Trophoblast cell (in vitro differentiated cells and primary cell): ENCODE measurements around the gene KCNB1.

Experiments used
- DNase-seq, 2 donors: peaks; one replicate each; pipeline ENCODE4 v3.0.0-alpha.2; 2016
- H2AFZ ChIP-seq: 2 replicates; pipeline ENCODE4 v1.6.1; 2013; ENCODE audit warnings: low read length, moderate library complexity, mild to moderate bottlenecking; ENCODE audit not compliant: insufficient read depth, poor library complexity
- H2AK5ac ChIP-seq: 2 replicates; pipeline ENCODE4 v1.6.1; 2013; ENCODE audit warnings: mild to moderate bottlenecking, low read length
- H2BK120ac ChIP-seq: 2 replicates; pipeline ENCODE4 v1.6.1; 2013; ENCODE audit warnings: low read length, mild to moderate bottlenecking, moderate library complexity; ENCODE audit not compliant: insufficient read depth, poor library complexity
- H2BK12ac ChIP-seq: 2 replicates; pipeline ENCODE4 v1.6.1; 2013; ENCODE audit warnings: mild to moderate bottlenecking, low read length, moderate library complexity
- H2BK5ac ChIP-seq: 2 replicates; pipeline ENCODE4 v1.6.1; 2013; ENCODE audit warnings: low read length, low read depth, moderate library complexity, mild to moderate bottlenecking; ENCODE audit not compliant: poor library complexity
- H3K14ac ChIP-seq: 2 replicates; pipeline ENCODE4 v1.6.1; 2013; ENCODE audit warnings: mild to moderate bottlenecking, low read length
- H3K18ac ChIP-seq: 2 replicates; pipeline ENCODE4 v1.6.1; 2013; ENCODE audit warnings: mild to moderate bottlenecking, low read length
- H3K23ac ChIP-seq: 2 replicates; pipeline ENCODE4 v1.6.1; 2013; ENCODE audit warnings: low read length
- H3K27ac ChIP-seq: 2 replicates; pipeline ENCODE4 v1.5.1; 2013; ENCODE audit warnings: low read depth, mild to moderate bottlenecking, inconsistent platforms, low read length, moderate library complexity
- H3K27me3 ChIP-seq: 2 replicates; pipeline ENCODE4 v1.6.1; 2013; ENCODE audit warnings: inconsistent platforms, mild to moderate bottlenecking, low read length, moderate library complexity; ENCODE audit not compliant: insufficient read depth
- H3K36me3 ChIP-seq, 2 experiments: 1 replicate in 1 of 2; 2 replicates in 1 of 2; pipeline ENCODE4 v1.6.1; 2013; ENCODE audit warnings: low read length in 2 of 2, mild to moderate bottlenecking in 2 of 2, moderate library complexity in 1 of 2; ENCODE audit not compliant: insufficient read depth in 2 of 2, control insufficient read depth in 1 of 2
- H3K4ac ChIP-seq: 2 replicates; pipeline ENCODE4 v1.6.1; 2013; ENCODE audit warnings: low read depth, mild to moderate bottlenecking, low read length, moderate library complexity
- H3K4me1 ChIP-seq, 2 experiments: 1 replicate in 1 of 2; 2 replicates in 1 of 2; pipeline ENCODE4 v1.6.1; 2013; ENCODE audit warnings: low read length in 2 of 2, mild to moderate bottlenecking in 2 of 2, moderate library complexity in 1 of 2; ENCODE audit not compliant: insufficient read depth in 2 of 2, control insufficient read depth in 1 of 2
- H3K4me2 ChIP-seq: 2 replicates; pipeline ENCODE4 v1.6.1; 2013; ENCODE audit warnings: inconsistent platforms, mild to moderate bottlenecking, low read length, moderate library complexity
- H3K4me3 ChIP-seq: 2 replicates; pipeline ENCODE4 v1.5.1; 2013; ENCODE audit warnings: mild to moderate bottlenecking, low read depth, low read length, inconsistent platforms
- H3K79me1 ChIP-seq: one replicate; pipeline ENCODE4 v1.6.1; 2013; ENCODE audit warnings: low read length
- H3K79me2 ChIP-seq: 2 replicates; pipeline ENCODE4 v1.6.1; 2013; ENCODE audit warnings: low read length, mild to moderate bottlenecking; ENCODE audit not compliant: control insufficient read depth, insufficient read depth, poor library complexity
- H3K9ac ChIP-seq: 2 replicates; pipeline ENCODE4 v1.6.1; 2013; ENCODE audit warnings: mild to moderate bottlenecking, low read length
- H3K9me3 ChIP-seq: 2 replicates; pipeline ENCODE4 v1.6.1; 2013; ENCODE audit warnings: low read depth, mild to moderate bottlenecking, control low read depth, inconsistent platforms, low read length; ENCODE audit not compliant: insufficient read depth
- H4K12ac ChIP-seq: 2 replicates; pipeline ENCODE4 v1.6.1; 2013; ENCODE audit warnings: low read depth, mild to moderate bottlenecking, low read length, moderate library complexity
- H4K8ac ChIP-seq: 2 replicates; pipeline ENCODE4 v1.6.1; 2013; ENCODE audit warnings: low read depth, mild to moderate bottlenecking, low read length, moderate library complexity
- H4K91ac ChIP-seq: one replicate; pipeline ENCODE4 v1.6.1; 2013; ENCODE audit warnings: low read depth, mild to moderate bottlenecking, low read length, moderate library complexity
- WGBS: extraction: QIAGEN DNeasy Blood & Tissue Kit; methylation state at CpG from one replicate; pipeline ENCODE4 v1.1.7; 2013; ENCODE audit warnings: missing lambda C conversion rate; ENCODE audit not compliant: insufficient read length, insufficient coverage; ENCODE audit errors: extremely low coverage; 5-methylcytosine and 5-hydroxymethylcytosine counted together

Gene KCNB1

DNA sequence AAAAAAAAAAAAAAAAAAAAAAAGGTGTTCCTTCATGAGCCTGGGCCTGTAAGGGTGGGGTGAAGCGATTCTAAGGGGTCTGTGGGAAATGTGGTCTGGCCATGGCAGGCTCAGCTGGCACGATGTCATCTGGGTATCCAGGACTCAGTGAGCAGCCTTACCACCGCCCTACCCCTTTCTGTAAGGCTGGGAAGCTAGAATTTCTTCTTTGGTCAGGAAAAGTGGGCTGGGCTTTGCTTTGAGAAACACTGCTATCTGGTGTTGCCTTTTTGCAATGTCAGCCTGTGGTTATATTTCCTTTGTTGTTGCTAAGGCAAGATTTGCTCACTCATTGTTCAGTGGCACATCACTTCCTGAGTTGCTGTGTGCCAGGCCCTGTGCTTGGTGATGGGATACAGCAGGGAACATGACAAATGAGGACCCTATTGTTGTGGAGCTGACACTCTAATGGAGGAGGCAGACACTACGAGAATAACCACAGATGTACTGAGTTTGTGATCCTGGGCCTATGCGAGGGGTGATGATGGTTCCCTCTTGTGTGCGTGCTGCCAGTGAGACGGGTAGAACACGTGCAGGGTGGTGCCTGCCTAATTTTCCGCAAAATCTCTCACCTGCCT lies 158.7 kb downstream of the KCNB1 start:
- no peak overlapping the region for H3K23ac ChIP-seq
- no peaks in the 10 kb centered on the region for H3K79me1 ChIP-seq
- H3K36me3 ChIP-seq, result no peaks in the 10 kb centered on the region
- H2BK5ac ChIP-seq, result no peak overlapping the region
- no peak overlapping the region for H3K4me2 ChIP-seq
- no peak overlapping the region for H3K4me3 ChIP-seq
- H3K79me2 ChIP-seq, result no peaks in the 10 kb centered on the region
- no peak overlapping the region for H3K9ac ChIP-seq
- H2BK12ac ChIP-seq, result no peak overlapping the region
- H3K4me1 ChIP-seq, result peaks cover 0 to 1% of the 10 kb centered on the region in 2 experiments
- no peak overlapping the region for H2AK5ac ChIP-seq
- H3K27ac ChIP-seq, result no peak overlapping the region
- no peaks in the 10 kb centered on the region for H3K9me3 ChIP-seq
- H2BK120ac ChIP-seq, result no peak overlapping the region
- no peak overlapping the region for H3K14ac ChIP-seq
- no peak overlapping the region for H2AFZ ChIP-seq
- H3K27me3 ChIP-seq, result peaks cover 11% of the 10 kb centered on the region
- no peak overlapping the region for H4K12ac ChIP-seq
- no peak overlapping the region for H4K91ac ChIP-seq
- H3K18ac ChIP-seq, result no peak overlapping the region
- H3K4ac ChIP-seq, result no peak overlapping the region
- no peak overlapping the region for H4K8ac ChIP-seq
- no CpG with 5 or more reads among the region's 9 CpGs for WGBS
- peak in 1 of 2 donors; percentile 38 for DNase-seq

DNA sequence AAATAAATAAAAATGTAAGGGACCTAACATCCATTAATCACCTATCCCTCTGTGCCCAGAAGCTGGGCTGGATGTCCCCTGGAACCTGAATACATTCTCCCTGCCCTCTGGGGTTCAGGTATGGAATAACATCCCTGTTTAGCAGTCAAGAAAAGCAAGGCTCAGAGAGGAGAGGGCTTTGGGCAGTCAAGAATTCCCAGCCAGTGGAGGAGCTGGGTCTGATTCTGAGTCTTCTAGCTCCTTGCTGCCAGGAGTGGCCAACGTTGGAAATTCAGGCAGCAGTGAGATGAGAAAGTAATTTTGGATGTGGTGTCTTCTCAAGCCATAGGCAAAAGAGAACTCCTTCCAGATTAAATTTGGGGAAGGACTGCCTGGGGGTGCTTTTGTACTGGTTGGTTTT lies 162.0 kb downstream of the KCNB1 start:
- no CpG with 5 or more reads among the region's 1 CpG for WGBS
- no peaks in the 10 kb centered on the region for H3K36me3 ChIP-seq
- no peak overlapping the region for H2AK5ac ChIP-seq
- no peaks in the 10 kb centered on the region for H3K79me1 ChIP-seq
- no peaks in the 10 kb centered on the region for H3K79me2 ChIP-seq
- H4K12ac ChIP-seq, result no peak overlapping the region
- H3K4ac ChIP-seq, result no peak overlapping the region
- H3K23ac ChIP-seq, result no peak overlapping the region
- H3K18ac ChIP-seq, result no peak overlapping the region
- no peaks in the 10 kb centered on the region for H3K9me3 ChIP-seq
- no peak overlapping the region for H3K27ac ChIP-seq
- no peak overlapping the region for H3K4me3 ChIP-seq
- H3K27me3 ChIP-seq, result peaks cover 25% of the 10 kb centered on the region
- H3K9ac ChIP-seq, result no peak overlapping the region
- DNase-seq, result peak in 1 of 2 donors; percentile 19
- H2BK120ac ChIP-seq, result no peak overlapping the region
- peaks cover 4 to 7% of the 10 kb centered on the region in 2 experiments for H3K4me1 ChIP-seq
- H2BK5ac ChIP-seq, result no peak overlapping the region
- no peak overlapping the region for H4K91ac ChIP-seq
- H2AFZ ChIP-seq, result no peak overlapping the region
- H2BK12ac ChIP-seq, result no peak overlapping the region
- H4K8ac ChIP-seq, result no peak overlapping the region
- H3K14ac ChIP-seq, result no peak overlapping the region
- no peak overlapping the region for H3K4me2 ChIP-seq

DNA sequence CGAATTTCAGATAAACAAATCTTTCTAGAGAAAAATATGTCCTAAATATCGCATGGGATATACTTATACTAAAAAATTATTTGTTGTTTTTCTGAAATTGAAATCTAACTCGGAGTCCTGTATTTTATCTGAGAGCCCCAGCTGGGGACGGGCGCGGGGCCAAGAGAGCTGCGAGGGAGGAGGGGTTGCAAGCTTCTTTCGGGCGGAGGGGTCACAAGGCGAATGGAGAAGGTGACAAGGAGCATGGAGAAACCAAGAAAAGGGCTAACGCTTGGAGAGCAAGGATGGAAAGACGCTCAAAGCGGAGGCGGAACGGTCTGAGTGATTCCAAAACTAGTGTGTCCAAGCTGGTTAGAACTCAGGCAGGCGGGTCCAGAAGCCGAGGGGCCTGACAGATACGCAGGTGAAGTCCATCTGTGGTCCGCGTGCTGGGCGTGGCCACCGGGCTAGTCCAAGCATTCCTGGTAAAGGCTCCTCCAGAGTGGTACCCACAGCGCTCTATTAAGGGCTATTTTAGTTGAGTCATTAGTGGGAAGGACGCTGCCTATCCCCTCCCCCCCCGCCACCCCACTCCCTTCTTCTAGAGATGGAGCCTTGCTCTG lies 163.2 kb downstream of the KCNB1 start:
- Histone ChIP-seq H3K9ac (no peak overlapping the region), H2AK5ac (no peak overlapping the region), H4K8ac (no peak overlapping the region), H2BK120ac (no peak overlapping the region), H3K23ac (no peak overlapping the region), H3K14ac (no peak overlapping the region), H3K18ac (no peak overlapping the region), H2AFZ (no peak overlapping the region), H3K79me2 (no peaks in the 10 kb centered on the region), H3K4ac (no peak overlapping the region), H3K4me2 (no peak overlapping the region), H3K4me3 (no peak overlapping the region), H3K4me1 (peaks cover 4 to 7% of the 10 kb centered on the region in 2 experiments), H4K12ac (no peak overlapping the region), H3K27ac (no peak overlapping the region), H3K27me3 (peaks cover 28% of the 10 kb centered on the region), H4K91ac (no peak overlapping the region), H3K79me1 (no peaks in the 10 kb centered on the region), H2BK12ac (no peak overlapping the region), H2BK5ac (no peak overlapping the region), H3K36me3 (no peaks in the 10 kb centered on the region), H3K9me3 (no peaks in the 10 kb centered on the region)
- WGBS, result no CpG with 5 or more reads among the region's 25 CpGs
- no peak for DNase-seq

GRCh38 chr20:49318430-49319207 lies 163.8 kb downstream of the KCNB1 start:
- no CpG with 5 or more reads among the region's 70 CpGs for WGBS
- peak overlapping the region; percentile 50 for H3K4me2 ChIP-seq

More at GRCh38 chr20:49318430-49319207, 163.8 kb downstream of the KCNB1 start:
- no peak overlapping the region for H3K14ac ChIP-seq
- H2BK12ac ChIP-seq, result no peak overlapping the region
- H3K79me1 ChIP-seq, result no peaks in the 10 kb centered on the region
- H2BK5ac ChIP-seq, result no peak overlapping the region
- H3K27ac ChIP-seq, result no peak overlapping the region
- H3K79me2 ChIP-seq, result no peaks in the 10 kb centered on the region
- H3K36me3 ChIP-seq, result no peaks in the 10 kb centered on the region
- no peak overlapping the region for H2BK120ac ChIP-seq
- peaks cover 28% of the 10 kb centered on the region for H3K27me3 ChIP-seq
- no peak overlapping the region for H3K4ac ChIP-seq
- H3K4me3 ChIP-seq, result no peak overlapping the region
- no peak overlapping the region for H3K23ac ChIP-seq
- no peak overlapping the region for H4K91ac ChIP-seq
- no peak overlapping the region for H3K9ac ChIP-seq
- H3K9me3 ChIP-seq, result no peaks in the 10 kb centered on the region
- H3K4me1 ChIP-seq, result peaks cover 4 to 7% of the 10 kb centered on the region in 2 experiments
- H2AK5ac ChIP-seq, result no peak overlapping the region
- no peak overlapping the region for H4K8ac ChIP-seq
- H4K12ac ChIP-seq, result no peak overlapping the region
- no peak for DNase-seq
- H2AFZ ChIP-seq, result no peak overlapping the region
- no peak overlapping the region for H3K18ac ChIP-seq
